ENCODE results near the gene ZNF222. TPM values are rescaled to one million over a fixed set of nuclear protein-coding genes. Genes with fewer than 3 reads are reported as not detected.

Gene ZNF222
- total RNA-seq, 1 donor from 2014 or later = 3.2 TPM

- DNase-seq = no peak
These were observed 30.7 kb downstream of the ZNF222 start for GRCh38 chr19:44055870-44056269.

- no peak for DNase-seq
These were observed 34.0 kb downstream of the ZNF222 start for GRCh38 chr19:44059229-44059628.

- no peak for DNase-seq
These were observed 35.9 kb downstream of the ZNF222 start for GRCh38 chr19:44061038-44061437.

- DNase-seq = no peak
These were observed 41.1 kb downstream of the ZNF222 start for GRCh38 chr19:44066305-44066704.

DNA sequence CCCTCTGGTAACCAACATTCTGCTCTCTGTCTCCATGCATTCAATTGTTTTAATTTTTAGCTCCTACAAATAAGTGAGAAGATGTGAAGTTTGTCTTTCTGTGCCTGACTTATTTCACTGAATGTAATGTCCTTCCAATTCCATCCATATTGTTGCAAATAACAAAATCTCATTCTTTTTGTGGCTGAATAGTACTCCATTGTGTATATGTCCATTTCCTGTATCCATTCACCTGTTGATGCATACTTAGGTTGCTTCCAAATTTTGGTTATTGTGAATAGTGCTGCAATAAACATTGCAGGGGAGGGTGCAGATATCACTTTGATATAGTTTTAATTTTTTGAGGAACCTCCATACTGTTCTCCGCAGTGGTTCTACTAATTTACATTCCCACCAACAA lies 44.2 kb downstream of the ZNF222 start:
- DNase-seq = no peak

GRCh38 chr19:44071824-44072542 lies 46.8 kb downstream of the ZNF222 start, which contains the start of gene ZNF284:
Gene ZNF284 (plus strand): TSS chr19:44072159. CDS start chr19:44076390, 4,231 bp downstream.
- DNase-seq = peak; percentile 96

GRCh38 chr19:44072543-44073401 lies 47.6 kb downstream of the ZNF222 start:
- no peak for DNase-seq

DNA sequence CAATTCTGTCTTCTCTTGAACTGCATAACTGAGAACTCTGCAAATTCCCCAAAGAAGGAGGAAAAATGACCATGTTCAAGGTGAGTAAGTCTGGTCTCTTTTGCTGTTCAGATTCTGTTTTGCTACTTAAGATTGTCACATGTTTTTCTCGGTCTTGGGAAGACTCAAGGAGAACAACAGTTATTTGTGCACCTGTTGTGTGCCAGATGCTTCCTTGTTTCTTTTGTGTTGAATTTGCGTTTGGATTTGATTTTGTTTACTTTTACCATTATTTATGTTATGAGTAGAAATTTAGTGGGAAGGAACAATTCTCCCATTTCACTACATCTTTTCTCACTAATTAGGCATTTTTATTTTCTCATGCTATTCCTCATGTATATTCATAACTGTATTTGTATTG lies 51.1 kb downstream of the ZNF222 start:
- DNase-seq = no peak

Small RNA genes within 50 kb of the gene (small RNA-seq; reads per million reads assigned to genes)
- gene AC006213.5 (ENCODE audit: low replicate concordance) = not detected

Other genes starting within 250 kb of the ZNF222 start
- gene KCNN4, start 244.4 kb upstream of the ZNF222 start, total RNA-seq = 14.8 TPM
- gene LYPD5, start 222.9 kb upstream of the ZNF222 start, total RNA-seq = 1.6 TPM
- 23.3 TPM for gene ZNF283, start 198.1 kb upstream of the ZNF222 start, total RNA-seq
- gene ZNF404, start 141.4 kb upstream of the ZNF222 start, total RNA-seq = 1.6 TPM
- gene ZNF45, start 90.1 kb upstream of the ZNF222 start, total RNA-seq = 14.6 TPM
- 8.8 TPM for gene ZNF221, start 74.2 kb upstream of the ZNF222 start, total RNA-seq
- 11.1 TPM for gene ZNF155, start 41.2 kb upstream of the ZNF222 start, total RNA-seq
- gene ZNF230, start 22.4 kb upstream of the ZNF222 start, total RNA-seq = 5.3 TPM
- 12.1 TPM for gene ZNF223, start 26.7 kb downstream of the ZNF222 start, total RNA-seq
- gene ZNF284, start 46.8 kb downstream of the ZNF222 start, total RNA-seq = 3.9 TPM
- gene ZNF224, start 69.0 kb downstream of the ZNF222 start, total RNA-seq = 50.3 TPM
- gene ZNF225, start 88.0 kb downstream of the ZNF222 start, total RNA-seq = 7.2 TPM
- gene ZNF234, start 116.2 kb downstream of the ZNF222 start, total RNA-seq = 10.7 TPM
- gene ZNF226, start 139.7 kb downstream of the ZNF222 start, total RNA-seq = 13.3 TPM
- gene ZNF227, start 187.2 kb downstream of the ZNF222 start, total RNA-seq = 23.4 TPM
- gene ZNF233, start 234.5 kb downstream of the ZNF222 start, total RNA-seq = 1.9 TPM

All from tongue (tissue), 3 donors.